ENCODE results near the gene METTL2A. TPM values are rescaled to one million over a fixed set of nuclear protein-coding genes. Genes with fewer than 3 reads are reported as not detected.
"Not testable (repeated sequence)": the region's sequence is repeated elsewhere in the genome, so short reads cannot be mapped to it uniquely, and the experiment has no call there.

METTL2A gene
- total RNA-seq, 1 experiment from 2014 or later = 23.1 TPM

GRCh38 chr17:62473030-62473982, 49.6 kb downstream of the METTL2A start:
- H3K27ac ChIP-seq; H3K27me3 ChIP-seq (ENCODE audit: insufficient read depth, low read depth); BruUV-seq (replicated peaks); DNase-seq; H2AFZ ChIP-seq; H3K9me3 ChIP-seq (ENCODE audit: insufficient read depth, low read depth); intact Hi-C loops (cut with micrococcal nuclease; ENCODE audit: unreplicated experiment); H3F3A ChIP-seq (ENCODE audit: insufficient read depth, low read depth); H3K79me2 ChIP-seq (ENCODE audit: low read depth); H3K4me3 ChIP-seq; CTCF ChIA-PET; H3K4me2 ChIP-seq; H3K36me3 ChIP-seq (ENCODE audit: low read depth); H3K9me2 ChIP-seq (ENCODE audit: insufficient read depth); H4K20me1 ChIP-seq (ENCODE audit: insufficient read depth): not testable (repeated sequence)
- POLR2A ChIA-PET (ENCODE audit: unreplicated experiment) = interaction anchor here (0.6 kb wide), 1 partner anchor 1149 kb away, joined by 12 read pairs; no protein-coding TSS in a partner anchor
- peaks cover 14% of the 10 kb centered on the region for H3K4me1 ChIP-seq (replicated peaks; ENCODE audit: insufficient read depth)

GRCh38 chr17:62477111-62477510, 53.4 kb downstream of the METTL2A start:
- H2AFZ ChIP-seq; H3K9me2 ChIP-seq (ENCODE audit: insufficient read depth); H3F3A ChIP-seq (ENCODE audit: insufficient read depth, low read depth); H4K20me1 ChIP-seq (ENCODE audit: insufficient read depth); H3K9me3 ChIP-seq (ENCODE audit: insufficient read depth, low read depth); H3K27me3 ChIP-seq (ENCODE audit: insufficient read depth, low read depth); CTCF ChIA-PET; H3K36me3 ChIP-seq (ENCODE audit: low read depth); DNase-seq; POLR2A ChIA-PET (ENCODE audit: unreplicated experiment); H3K27ac ChIP-seq; intact Hi-C loops (cut with micrococcal nuclease; ENCODE audit: unreplicated experiment): not testable (repeated sequence)
- Histone ChIP-seq H3K4me1 (replicated peaks; ENCODE audit: insufficient read depth) (peaks cover 18% of the 10 kb centered on the region), H3K4me3 (peak overlapping the region; percentile 59; the same call in 1 of the 2 replicates), H3K4me2 (peak overlapping the region; percentile 73), H3K79me2 (ENCODE audit: low read depth) (peaks cover 38% of the 10 kb centered on the region)
- BruUV-seq (replicated peaks) = TSS peak; percentile 38

DNA sequence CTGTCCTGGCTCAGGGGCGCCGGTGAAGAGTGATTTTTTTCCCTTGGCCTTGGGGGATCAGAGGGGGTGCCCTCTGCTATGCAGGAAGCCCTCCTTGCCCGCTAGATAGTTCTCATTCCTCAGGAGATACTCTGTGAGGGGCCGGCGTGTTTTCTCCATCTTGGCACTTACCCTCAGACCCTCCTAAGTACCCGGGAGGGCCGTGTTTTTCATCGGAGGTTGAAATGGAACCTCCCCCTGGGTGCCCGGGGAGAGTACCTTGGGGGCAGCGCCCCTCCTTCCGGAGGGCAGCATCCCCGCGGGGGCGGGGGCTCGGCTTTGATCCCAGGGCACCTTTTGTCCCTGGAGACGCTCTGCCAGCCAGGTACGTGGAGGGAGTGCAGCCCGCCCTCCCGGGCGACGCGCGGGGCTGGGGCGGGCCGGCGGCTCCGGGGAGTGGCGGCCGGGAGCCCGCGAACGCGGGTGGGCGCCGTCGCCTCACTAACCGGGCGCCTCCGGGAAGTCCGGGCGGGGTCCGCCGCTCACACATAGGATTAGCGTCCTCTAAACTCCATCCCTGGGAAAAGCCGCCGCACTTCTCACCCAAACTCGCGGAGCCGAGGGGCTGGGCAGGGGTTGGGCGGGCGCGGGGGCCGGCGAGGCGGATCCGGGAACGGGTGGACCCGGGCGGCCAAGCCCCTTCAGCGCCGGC, 54.2 kb downstream of the METTL2A start:
- H3K27ac ChIP-seq; intact Hi-C loops (cut with micrococcal nuclease; ENCODE audit: unreplicated experiment); BruUV-seq (replicated peaks); H3K9me2 ChIP-seq (ENCODE audit: insufficient read depth); POLR2A ChIA-PET (ENCODE audit: unreplicated experiment); H3K9me3 ChIP-seq (ENCODE audit: insufficient read depth, low read depth); CTCF ChIA-PET; H3F3A ChIP-seq (ENCODE audit: insufficient read depth, low read depth); H2AFZ ChIP-seq; H4K20me1 ChIP-seq (ENCODE audit: insufficient read depth); H3K27me3 ChIP-seq (ENCODE audit: insufficient read depth, low read depth); H3K36me3 ChIP-seq (ENCODE audit: low read depth): not testable (repeated sequence)
- peak in 1 of 2 experiments; percentile 15 for DNase-seq
- H3K4me3 ChIP-seq = peak overlapping the region; percentile 59; the same call in 1 of the 2 replicates
- H3K79me2 ChIP-seq (ENCODE audit: low read depth) = peaks cover 45% of the 10 kb centered on the region
- peak overlapping the region; percentile 73 for H3K4me2 ChIP-seq
- H3K4me1 ChIP-seq (replicated peaks; ENCODE audit: insufficient read depth) = peaks cover 18% of the 10 kb centered on the region

DNA sequence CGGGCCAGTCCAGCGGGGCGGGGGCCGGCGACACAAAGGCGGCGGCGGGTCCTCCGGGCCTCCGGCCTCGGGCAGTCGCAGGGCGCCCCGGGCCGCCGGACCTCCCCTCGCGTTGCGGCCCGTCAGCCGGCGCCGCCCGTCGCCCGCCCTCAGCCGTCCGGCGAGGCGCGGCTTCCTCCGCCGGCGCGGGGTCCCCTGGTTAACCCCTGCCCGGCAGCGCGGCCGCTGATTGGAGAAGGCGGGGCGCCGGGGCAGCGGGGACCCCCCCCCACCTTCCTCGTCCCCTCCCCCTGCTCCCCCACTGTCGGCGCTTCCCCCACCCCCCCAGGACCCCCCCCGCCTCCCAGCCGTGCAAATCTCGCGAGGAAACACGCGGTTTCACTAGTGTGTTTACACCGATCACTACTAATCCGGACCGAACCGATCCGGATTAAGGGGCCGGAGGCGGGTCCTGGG, 54.8 kb downstream of the METTL2A start, which contains the start of gene TLK2:
TLK2 (plus strand) TSS at position 402 of the 456 bp plus-strand sequence. CDS start 2,301 bp downstream, outside the sequence.
- Histone ChIP-seq H3K4me3 (peak within 1 kb of the TSS; percentile 93), H3F3A (ENCODE audit: insufficient read depth, low read depth) (no peaks in the 10 kb centered on the region), H3K4me1 (replicated peaks; ENCODE audit: insufficient read depth) (peaks cover 18% of the 10 kb centered on the region), H3K9me3 (ENCODE audit: insufficient read depth, low read depth) (no peaks in the 10 kb centered on the region), H3K27ac (peak within 1 kb of the TSS; percentile 61), H3K27me3 (ENCODE audit: insufficient read depth, low read depth) (no peaks in the 10 kb centered on the region), H4K20me1 (ENCODE audit: insufficient read depth) (peaks cover 7% of the 10 kb centered on the region; the same call in 1 of the 2 replicates), H2AFZ (peak within 1 kb of the TSS; percentile 60; the same call in 1 of the 2 replicates), H3K4me2 (peak within 1 kb of the TSS; percentile 87), H3K36me3 (ENCODE audit: low read depth) (0 out of 2 replicates have a peak, but pooled peaks cover 7% of the 10 kb centered on the region), H3K9me2 (ENCODE audit: insufficient read depth) (no peaks in the 10 kb centered on the region), H3K79me2 (ENCODE audit: low read depth) (peaks cover 50% of the 10 kb centered on the region)
- peak; percentile 51 to 84 for DNase-seq
- ChIA-PET CTCF (no interaction called here), POLR2A (ENCODE audit: unreplicated experiment) (no interaction called here)
- intact Hi-C loops (cut with micrococcal nuclease; ENCODE audit: unreplicated experiment) = no loop called here
- no TSS peak for BruUV-seq (replicated peaks)
- TF ChIP-seq EZH2 (IDR thresholded peaks at IDR 0.05; ENCODE audit: low read depth) = no peak
- no peak for TF ChIP-seq CTCF (conservative IDR thresholded peaks at IDR 0.05)

DNA sequence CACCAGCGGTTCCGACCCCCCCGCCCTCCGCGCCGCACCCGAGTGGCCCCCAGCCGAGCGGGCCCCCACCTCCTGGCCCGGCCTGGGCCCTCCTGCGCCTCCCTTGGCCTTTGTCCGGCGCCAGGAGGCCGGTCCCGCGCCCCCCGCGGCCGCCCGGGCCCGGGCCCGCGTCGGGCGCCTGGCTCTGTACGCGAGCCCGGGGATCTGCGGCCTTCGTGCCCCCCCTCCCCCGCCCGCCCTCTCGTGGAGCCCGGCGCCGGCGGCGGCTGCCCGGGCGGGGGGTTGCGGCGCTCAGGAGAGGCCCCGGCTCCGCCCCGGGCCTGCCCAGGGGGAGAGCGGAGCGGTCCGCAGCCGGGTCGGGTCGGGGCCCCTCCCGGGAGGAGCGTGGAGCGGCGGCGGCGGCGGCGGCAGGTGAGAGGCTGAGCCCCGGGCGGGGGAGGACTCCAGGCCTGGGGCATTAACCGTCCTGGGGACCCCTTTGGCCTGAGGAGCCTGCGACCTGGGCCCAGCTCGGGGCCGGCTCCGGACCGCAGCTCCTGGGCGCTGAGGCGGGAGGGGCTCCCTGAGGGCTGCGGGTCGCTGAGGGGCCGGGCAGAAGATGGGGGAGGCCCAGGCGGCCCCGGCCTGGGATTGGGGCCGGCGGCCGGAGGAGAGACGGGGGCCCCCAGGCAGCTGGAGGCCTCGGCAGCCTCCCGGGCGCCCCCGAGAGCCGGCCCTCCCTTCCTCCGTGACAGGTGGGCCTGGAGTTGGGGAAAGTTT, 55.4 kb downstream of the METTL2A start:
- BruUV-seq (replicated peaks); H3F3A ChIP-seq (ENCODE audit: insufficient read depth, low read depth); POLR2A ChIA-PET (ENCODE audit: unreplicated experiment); H3K27me3 ChIP-seq (ENCODE audit: insufficient read depth, low read depth); H3K9me3 ChIP-seq (ENCODE audit: insufficient read depth, low read depth); H3K36me3 ChIP-seq (ENCODE audit: low read depth); H4K20me1 ChIP-seq (ENCODE audit: insufficient read depth); intact Hi-C loops (cut with micrococcal nuclease; ENCODE audit: unreplicated experiment); H3K9me2 ChIP-seq (ENCODE audit: insufficient read depth); CTCF ChIA-PET: not testable (repeated sequence)
- peak overlapping the region; percentile 87 for H3K4me2 ChIP-seq
- 0 out of 2 replicates have a peak overlapping the region, but pooled peaks have one; percentile 60 for H2AFZ ChIP-seq
- peak overlapping the region; percentile 93 for H3K4me3 ChIP-seq
- H3K4me1 ChIP-seq (replicated peaks; ENCODE audit: insufficient read depth) = peaks cover 18% of the 10 kb centered on the region
- peaks cover 56% of the 10 kb centered on the region for H3K79me2 ChIP-seq (ENCODE audit: low read depth)
- H3K27ac ChIP-seq = peak overlapping the region; percentile 61
- DNase-seq = peak in 1 of 2 experiments; percentile 37
